Middle frontal gyrus (tissue), 1 donor: ENCODE data around the gene PSD4.
"Not testable (repeated sequence)": the region's sequence is repeated elsewhere in the genome, so short reads cannot be mapped to it uniquely, and the experiment has no call there.

Source experiments
- DNase-seq: peaks from one replicate; pipeline ENCODE4 v3.0.0-alpha.2; 2015; ENCODE audit warnings: low spot score; ENCODE audit errors: extremely low spot score

The PSD4 gene

DNA sequence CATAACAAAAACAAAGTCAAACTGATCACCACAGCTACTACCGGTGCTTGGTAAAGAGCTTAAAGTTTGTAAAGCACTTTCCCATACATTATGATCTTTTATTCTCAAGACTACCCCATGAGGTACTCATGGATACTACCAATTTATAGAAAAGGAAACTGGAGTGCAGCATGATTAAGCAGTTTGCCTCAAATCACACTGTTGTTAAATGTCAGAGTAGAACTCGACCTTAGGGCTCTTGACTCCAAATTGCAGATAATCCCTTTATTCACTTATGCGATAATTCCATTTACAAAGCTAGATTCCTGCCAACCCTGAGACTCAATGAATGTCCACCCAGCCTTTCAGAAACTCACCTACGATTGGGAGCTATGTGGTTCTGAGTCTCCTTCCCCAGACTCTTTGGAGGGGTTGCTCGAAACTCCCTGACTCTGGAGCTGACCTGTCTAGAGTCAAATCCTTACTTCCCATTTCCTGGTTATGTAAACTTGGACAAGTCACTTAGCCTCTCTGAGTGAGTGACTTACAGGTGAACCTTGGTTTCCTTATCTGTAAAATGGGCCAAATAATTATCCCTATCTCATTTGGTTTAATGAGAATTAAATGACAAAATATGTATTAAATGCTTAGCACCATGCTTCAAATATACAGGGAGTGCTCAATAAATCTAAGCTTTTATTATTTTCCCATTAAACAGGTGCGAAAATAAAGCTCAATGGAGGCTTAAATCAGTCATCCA is 47.4 kb downstream of the PSD4 start:
- DNase-seq: no peak

DNA sequence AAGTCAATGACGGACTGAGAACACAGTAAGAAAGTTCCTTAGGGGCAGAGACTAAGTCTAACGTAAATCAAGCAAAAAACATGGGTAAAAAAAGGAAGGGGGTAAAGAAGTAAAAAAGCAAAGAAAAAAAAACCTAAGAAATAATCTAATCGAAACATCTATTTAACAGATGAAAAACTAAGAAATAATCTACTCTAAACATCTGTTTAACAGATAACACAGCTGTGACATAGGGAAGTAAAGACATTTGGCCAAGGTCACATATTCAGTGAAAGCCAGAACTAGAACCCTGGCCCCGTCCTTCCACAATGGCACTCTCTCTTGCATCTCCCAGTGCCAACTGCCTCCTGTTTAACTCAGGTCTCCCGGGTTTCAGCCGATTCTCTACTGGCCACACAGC is 48.1 kb downstream of the PSD4 start:
- no peak for DNase-seq

DNA sequence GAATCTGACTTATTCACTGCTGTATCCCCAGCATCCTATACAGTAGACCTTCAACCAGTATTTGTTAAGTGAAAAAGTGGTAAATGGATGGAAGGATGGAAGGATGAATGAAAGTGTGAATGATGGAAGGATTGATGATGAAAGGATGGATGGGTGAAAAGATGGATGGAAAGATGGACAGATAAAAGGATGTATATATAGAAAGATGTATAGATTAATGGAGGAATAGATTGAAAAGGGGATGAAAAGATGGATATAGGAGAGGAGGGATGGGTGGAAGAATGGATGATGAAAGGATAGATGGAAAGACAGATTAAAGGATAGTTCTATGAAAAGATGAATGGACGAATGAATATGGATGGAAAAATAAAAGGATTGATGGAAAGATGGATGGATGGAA is 50.0 kb downstream of the PSD4 start:
- no peak for DNase-seq

DNA sequence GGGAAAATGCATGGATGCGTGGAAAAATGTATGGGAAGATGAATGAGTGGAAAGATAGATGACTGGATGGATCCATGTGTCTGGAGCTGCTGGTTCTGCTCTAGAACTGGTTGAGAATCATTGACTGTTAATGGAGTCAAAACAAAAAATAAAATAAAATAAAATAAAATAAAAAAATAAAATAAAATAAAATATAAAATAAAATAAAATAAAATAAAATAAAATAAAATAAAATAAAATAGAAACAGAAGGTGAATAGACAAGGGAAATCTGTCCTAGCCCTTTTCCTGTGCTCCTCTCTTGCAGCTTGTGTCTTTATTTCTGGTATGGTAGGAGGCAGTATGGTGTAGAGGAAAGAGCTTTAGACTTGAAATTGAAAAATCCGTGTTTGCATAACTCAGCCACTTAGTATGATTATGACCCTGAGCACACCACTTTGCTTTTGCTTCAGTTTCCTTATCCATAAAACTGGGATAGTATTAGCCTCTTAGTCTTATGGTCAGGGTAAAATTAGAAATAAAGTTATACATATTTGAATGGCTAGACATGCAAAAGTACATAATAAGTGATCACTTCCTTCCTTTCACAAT is 51.0 kb downstream of the PSD4 start:
- no peak for DNase-seq

DNA sequence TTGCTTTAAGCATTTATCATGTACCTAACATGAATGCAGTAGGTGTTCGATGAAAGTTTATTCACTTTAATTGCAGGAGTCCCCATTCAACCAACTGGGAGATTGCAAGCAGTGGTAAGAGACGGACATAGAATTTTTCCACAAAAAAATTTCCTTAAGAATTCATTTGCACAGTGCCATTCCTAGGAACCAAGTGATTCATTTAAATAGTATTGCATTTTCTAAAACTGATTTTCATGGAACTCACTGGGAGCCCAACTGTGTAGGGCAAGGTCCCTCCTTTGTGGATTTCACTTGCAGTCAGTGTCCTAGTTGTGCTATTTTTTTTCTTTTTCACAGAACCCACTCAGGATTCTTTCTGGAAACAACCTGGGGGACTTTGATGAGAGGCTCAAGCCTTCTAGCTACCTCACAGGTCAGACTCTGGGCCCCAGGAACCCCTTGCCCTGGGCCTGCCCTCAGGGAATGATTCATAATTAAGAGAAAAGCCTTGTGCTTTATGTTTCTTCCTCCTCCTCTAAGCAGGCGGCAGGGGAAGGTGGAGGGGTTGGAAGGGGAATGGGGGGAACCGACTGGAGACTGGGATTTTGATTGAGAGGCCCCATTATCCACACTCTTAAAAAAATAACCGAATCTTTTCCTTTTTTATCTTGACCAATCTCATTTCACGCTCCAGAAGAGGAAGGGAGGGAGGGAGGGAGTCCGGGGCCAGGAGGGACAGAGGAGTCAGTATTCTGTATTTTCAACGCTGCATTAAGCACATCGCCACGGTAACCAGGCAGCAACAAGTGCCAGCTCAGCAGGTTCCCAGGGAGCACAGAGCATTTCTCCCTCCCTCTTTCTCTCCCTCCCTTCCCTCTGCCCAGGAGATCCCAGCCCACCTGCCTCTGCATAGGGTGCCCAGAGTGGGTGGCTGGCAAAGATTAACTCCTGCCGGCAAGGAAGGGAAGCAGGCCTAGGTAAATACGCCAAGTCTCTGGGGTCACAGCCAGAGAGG is 51.8 kb downstream of the PSD4 start:
- DNase-seq: no peak

DNA sequence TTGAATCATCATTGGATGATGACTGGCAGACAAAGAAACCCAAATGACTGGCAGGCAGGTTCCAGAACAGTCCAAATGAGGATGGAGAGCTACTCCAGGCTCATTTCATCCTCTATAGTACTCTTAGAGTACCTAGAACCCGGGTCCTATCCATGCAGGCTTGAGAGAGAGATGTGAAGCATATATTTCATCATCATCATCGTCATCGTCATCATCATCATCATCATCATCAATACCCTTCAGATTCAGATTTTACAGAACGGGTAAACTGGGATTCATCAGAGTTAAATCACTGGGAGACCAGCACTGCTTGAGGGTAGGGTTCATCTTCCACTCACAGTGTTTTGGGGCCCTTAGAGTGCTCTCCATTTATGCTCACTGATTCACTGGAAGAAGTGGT is 52.7 kb downstream of the PSD4 start:
- DNase-seq: no peak

DNA sequence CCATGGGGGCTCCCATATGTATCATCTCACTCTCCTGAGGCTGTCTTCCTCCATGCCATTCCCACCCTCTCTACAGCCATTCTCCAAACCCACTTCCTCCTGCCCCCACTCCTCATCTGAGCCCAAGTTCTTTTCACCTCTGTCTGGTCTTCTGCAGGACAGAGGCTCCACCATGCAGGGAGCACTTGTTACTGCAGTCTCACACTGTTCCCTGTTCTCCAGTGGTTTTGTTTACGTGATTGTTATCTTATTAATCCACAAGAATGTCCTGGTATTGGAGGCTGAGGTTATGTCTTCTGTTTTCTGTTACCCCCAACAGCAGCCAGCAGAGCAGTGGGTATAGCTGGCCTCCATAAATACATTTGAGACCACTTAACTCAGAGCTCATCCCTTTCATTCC is 53.5 kb downstream of the PSD4 start:
- no peak for DNase-seq

DNA sequence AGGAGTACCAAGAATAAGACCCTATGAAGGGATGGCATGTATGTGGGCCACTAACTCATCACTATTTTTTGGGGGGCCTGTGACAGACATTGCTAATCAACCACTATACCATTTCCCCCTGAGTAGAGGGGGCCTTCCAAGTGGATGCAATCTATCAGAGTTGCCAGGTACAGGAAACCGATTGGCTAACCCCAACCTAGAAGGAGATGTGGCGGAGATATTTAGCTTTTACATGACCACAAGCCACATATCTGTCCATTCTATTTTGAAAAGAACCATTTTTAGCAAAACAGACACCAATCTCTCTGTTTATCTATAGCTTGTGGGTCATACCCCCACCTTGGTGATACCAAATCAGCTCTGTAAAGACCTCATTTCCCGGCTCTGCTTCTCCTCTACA is 53.9 kb downstream of the PSD4 start:
- DNase-seq: no peak

DNA sequence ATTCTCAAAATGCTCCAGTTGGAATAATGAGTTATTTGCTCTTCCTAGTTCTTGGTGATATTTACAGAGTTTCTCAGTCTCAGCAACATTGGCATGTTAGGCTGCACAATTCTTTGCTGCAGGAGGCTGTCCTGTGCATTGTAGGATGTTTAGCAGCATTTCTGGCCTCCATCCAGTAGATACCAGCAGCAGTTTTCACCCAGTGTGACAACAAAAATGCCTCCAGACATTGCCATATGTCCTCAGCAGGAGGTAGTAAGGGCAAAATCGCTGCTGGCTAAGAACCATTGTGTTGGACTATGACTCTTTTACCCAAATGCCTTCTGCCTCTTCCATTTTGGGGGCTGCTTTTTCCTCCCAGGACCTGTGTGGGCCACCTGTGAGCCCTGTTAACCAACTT is 54.6 kb downstream of the PSD4 start:
- DNase-seq: no peak

DNA sequence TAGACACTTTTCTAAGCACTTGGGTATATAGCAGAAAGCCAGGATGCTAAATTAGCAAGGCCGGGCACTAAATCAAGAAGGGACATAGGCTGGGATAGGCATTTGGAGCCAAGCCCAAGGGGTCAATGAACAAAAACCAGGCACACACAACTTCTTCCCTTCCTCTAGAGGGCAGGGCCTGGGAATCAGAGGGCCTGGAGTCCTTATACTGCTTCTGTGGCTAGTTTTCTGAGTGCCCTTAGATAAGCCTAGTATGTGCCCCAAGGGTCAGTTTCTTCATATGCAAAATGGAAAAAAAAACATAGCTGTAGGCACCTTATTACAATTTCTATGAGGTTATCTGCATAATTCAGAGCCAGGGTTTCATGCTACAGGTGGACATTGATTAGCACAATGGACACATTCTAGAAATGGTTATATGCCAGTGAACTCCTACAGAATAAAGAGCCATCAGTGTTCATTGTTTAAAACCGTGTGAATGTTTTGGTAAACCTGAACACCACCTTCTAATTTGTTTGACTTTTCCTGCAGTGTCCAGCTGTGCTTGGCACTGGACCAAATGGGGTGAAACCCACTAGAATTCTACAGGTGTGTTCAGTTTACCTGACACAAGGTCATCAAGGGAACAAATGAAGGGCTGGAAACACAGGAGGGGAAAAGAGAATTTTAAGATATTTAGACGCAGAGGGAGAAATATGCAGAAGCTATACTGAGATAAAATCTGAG is 55.4 kb downstream of the PSD4 start:
- DNase-seq: no peak

DNA sequence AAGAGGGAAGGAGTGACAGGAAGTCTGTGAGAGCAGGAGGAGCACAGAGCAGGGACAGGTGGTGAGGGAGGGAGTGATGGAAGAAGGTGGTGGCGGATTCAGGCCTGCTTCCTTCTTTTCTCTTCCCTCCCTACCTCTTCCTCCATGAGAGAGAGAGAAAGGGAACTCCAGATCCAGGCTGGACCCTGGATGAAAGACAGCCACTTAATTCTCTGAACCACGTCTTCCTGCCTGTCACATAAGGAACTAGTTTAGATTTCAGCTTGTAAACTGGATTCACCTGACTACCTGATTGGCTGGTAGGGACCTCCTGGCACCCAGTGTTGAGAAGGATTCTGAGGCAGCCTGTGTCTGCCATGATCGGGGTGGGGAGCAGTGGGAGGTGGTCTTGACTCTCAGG is 56.0 kb downstream of the PSD4 start:
- no peak for DNase-seq

DNA sequence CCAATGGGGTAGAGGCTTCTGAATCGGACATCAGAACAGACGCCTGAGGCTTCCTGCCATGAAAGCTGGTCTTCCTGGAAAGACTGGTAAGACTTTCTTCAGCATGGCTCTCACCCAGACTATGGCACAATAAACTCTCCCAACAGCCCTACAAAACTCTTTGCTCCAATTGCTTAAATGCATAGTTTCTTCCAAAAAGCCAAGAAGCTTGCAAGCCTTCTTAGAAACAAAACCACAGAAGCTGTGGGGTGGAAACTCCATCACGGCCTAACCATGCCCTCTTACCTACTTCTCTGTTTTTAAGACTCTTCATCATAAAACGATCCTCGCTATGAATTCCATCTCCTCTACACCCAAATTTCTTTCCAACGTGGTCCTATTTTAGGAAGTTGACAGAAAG is 56.8 kb downstream of the PSD4 start:
- DNase-seq: no peak

DNA sequence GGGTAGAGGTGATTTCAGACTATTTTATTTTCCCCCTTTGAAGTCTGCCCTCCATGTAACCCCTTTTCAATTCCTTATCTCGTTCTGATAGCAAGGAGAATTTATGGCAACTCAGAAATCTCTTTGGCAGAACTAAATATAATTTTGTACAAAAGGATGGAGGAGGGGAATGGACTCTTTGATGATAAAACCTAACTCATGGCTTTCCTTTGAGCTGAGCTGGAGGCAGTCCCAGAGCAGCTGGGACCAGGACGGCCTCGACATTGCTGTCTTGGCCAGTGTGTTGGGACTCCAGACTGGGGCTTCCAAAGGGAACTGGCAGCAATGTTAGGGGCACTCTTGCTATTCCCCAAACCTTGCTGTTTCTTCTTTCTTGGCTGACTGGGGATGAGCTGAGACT is 57.3 kb downstream of the PSD4 start:
- DNase-seq: no peak

DNA sequence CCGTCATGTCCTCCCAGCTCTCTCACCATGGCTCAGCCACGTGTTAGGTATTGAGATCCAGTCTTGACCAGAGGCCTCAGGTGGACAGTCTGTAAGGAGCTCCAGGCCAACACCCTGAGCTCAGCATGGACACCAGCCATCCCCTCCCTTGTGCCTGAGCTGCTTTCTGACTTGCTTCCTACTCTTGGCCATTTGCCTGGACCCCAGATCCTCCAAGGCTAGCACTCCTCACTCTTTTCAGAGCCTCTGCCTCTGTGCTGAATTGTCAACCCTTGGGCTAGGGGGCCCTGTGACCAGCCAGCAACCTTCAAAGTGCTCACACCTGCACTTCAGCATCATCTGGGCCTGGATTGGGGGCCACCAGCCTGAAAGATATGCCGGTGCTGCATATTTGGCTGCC is 58.4 kb downstream of the PSD4 start:
- no peak for DNase-seq

DNA sequence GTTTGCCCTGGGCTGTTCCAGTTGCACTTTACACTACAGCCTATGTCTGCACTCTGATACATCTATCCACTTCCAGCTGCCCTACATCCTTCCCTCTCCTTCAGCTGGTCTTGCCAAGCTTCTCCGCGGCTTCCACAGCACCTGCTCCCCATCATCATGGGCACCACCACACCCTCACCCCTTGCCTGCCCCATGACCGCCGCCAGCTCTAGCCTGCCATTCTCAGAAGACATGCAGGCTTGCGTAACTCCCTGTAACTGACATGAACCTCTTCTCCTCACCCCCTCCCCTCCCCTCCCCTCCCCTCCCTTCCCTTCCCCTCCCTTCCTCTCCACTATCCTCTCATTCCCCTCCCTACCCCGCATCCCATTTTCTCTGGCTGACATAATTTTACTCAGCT is 59.0 kb downstream of the PSD4 start:
- DNase-seq: no peak

DNA sequence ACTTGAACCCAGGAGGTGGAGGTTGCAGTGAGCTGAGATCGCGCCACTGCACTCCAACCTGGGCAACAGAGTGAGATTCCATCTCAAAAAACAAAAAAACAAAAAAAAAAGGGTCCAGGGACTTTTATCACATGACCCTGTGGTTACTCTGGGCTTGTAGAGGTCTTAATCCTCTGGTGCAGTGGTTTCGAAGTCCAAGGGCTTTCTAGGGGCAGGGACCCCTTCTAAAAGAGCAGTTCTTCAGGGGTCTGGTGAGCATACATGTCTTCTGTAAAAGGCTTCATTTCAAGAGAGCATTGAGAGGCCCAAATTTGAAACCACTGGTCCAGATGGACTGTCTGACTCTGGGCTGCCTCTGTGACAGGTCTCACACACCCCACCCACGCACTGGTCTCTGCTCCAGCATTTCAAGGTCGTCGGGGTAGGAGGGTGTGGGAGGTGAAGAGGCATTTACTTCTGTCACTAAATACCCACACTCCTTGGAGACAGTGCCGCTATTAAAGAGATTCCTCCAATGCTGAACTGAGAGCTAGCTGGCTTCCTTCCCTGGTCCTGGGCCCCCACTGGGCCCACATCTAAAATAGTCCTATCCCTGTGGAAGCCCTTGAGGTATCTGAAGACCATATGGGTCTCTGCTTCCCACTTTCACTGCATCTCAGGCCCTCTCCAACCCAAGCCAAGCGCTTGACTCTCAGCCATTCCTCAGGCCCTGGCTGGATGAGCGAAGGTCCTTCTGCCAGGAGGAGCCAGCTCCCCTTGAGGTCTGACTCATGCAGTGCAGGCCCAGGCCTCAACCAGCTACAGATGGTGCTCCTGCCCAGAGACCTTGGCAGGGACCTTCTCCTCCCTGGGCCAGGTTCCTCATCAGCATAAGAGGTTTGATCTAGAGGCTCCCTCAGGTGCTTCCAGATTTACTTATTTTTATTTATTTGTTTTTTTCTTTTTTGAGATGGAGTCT is 60.1 kb downstream of the PSD4 start:
- no peak for DNase-seq

DNA sequence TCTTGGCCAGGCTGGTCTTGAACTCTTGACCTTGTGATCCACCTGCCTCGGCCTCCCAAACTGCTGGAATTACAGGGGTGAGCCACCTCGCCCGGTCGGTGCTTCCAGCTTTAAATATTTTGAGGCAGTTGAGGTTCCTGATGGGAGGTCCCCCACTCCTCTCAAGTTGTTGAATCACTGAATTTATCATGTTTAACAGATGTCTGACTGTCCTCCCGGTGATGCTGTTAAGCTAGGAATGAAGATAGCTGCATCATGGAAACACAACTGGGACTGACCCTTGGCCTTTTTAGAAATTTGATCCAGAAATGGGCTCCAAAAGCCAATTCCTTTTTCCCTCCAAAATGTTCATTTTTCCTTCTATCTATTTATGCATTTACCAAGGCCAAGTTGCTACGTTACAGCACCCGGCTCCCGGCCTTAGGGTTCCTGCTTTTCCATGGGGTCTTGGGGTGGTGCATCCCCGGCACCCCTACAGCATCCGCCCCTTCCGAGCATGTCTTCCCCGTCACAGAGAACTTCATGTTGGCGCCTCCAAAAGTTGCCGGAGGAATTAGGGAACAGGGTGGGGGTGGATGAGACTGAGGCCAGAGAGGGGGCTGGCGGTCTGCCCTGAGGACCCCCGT is 61.1 kb downstream of the PSD4 start:
- DNase-seq: no peak

DNA sequence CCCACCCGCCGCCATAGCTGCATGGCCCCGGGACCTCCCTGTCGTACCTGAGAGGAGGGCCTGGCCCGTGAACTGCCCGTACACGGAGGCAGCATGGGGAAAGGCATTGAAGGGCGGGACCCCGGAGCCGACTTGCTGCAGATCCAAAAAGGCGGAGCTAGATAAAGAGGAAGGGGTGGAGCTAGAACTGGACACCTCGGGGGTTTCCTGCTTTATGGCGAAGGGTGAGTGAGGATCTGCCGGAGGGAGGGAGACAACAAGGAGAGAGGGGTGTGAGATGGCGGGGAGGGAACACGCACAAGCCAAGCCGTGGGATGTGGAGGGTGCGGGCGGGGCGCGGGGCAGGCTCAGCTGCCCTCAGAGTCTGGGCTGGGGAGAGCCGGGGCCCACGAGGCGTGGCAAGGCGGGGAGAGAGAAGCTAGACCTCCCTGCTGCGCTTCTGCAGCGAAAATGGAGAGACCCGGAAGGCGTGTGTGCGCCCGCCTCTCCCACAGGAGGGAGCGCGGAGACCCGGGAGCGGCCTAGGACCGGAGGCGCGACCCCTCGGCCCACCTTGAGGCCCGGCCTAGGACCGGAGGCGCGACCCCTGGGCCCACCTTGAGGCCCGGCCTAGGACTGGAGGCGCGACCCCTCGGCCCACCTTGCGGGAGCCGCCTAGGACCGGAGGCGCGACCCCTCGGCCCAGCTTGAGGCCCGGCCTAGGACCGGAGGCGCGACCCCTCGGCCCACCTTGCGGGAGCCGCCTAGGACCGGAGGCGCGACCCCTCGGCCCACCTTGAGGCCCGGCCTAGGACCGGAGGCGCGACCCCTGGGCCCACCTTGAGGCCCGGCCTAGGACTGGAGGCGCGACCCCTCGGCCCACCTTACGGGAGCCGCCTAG is 61.8 kb downstream of the PSD4 start:
- not testable (repeated sequence) for DNase-seq
